Measurements from ENCODE around the gene VPS26A. TPM values are rescaled to one million over a fixed set of nuclear protein-coding genes. Genes with fewer than 3 reads are reported as not detected.

VPS26A gene
- total RNA-seq, 1 experiment from 2014 or later, result 90.0 TPM

- POLR2A ChIA-PET (ENCODE audit: unreplicated experiment), result interaction anchor here (0.6 kb wide), 1 partner anchor 462 kb away, joined by 3 read pairs; no protein-coding TSS in a partner anchor
- H4K20me1 ChIP-seq (ENCODE audit: insufficient read depth), result peaks cover 15% of the 10 kb centered on the region
- no peak for DNase-seq
- H3F3A ChIP-seq (ENCODE audit: insufficient read depth, low read depth), result peaks cover 13% of the 10 kb centered on the region; the same call in 1 of the 2 replicates
- 0 out of 2 replicates have a peak, but pooled peaks cover 8% of the 10 kb centered on the region for H3K36me3 ChIP-seq (ENCODE audit: low read depth)
- H3K4me1 ChIP-seq (replicated peaks; ENCODE audit: insufficient read depth), result no peaks in the 10 kb centered on the region
- 0 out of 2 replicates have a peak overlapping the region, but pooled peaks have one; percentile 1 for H3K27ac ChIP-seq
- no TSS peak for BruUV-seq (replicated peaks)
- H3K9me2 ChIP-seq (ENCODE audit: insufficient read depth), result no peaks in the 10 kb centered on the region; the same call in 1 of the 2 replicates
- peaks cover 74% of the 10 kb centered on the region for H3K79me2 ChIP-seq (ENCODE audit: low read depth)
- TF ChIP-seq, protein P1, sequence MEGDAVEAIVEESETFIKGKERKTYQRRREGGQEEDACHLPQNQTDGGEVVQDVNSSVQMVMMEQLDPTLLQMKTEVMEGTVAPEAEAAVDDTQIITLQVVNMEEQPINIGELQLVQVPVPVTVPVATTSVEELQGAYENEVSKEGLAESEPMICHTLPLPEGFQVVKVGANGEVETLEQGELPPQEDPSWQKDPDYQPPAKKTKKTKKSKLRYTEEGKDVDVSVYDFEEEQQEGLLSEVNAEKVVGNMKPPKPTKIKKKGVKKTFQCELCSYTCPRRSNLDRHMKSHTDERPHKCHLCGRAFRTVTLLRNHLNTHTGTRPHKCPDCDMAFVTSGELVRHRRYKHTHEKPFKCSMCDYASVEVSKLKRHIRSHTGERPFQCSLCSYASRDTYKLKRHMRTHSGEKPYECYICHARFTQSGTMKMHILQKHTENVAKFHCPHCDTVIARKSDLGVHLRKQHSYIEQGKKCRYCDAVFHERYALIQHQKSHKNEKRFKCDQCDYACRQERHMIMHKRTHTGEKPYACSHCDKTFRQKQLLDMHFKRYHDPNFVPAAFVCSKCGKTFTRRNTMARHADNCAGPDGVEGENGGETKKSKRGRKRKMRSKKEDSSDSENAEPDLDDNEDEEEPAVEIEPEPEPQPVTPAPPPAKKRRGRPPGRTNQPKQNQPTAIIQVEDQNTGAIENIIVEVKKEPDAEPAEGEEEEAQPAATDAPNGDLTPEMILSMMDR (conservative IDR thresholded peaks at IDR 0.05), result no peak
- TF ChIP-seq EZH2 (IDR thresholded peaks at IDR 0.05; ENCODE audit: low read depth), result no peak
- H3K4me3 ChIP-seq, result no peak overlapping the region
- H3K27me3 ChIP-seq (ENCODE audit: insufficient read depth, low read depth), result no peaks in the 10 kb centered on the region
- H2AFZ ChIP-seq, result no peak overlapping the region
- intact Hi-C loops (cut with micrococcal nuclease; ENCODE audit: unreplicated experiment), result no loop called here
- CTCF ChIA-PET, result no interaction called here
- no peaks in the 10 kb centered on the region for H3K9me3 ChIP-seq (ENCODE audit: insufficient read depth, low read depth)
- no peak overlapping the region for H3K4me2 ChIP-seq
Measured at GRCh38 chr10:69142983-69143382, 19.0 kb downstream of the VPS26A start.

GRCh38 chr10:69145329-69145728 lies 21.4 kb downstream of the VPS26A start:
- no peak for DNase-seq
- H3F3A ChIP-seq (ENCODE audit: insufficient read depth, low read depth), result peaks cover 16% of the 10 kb centered on the region
- H3K27me3 ChIP-seq (ENCODE audit: insufficient read depth, low read depth), result no peaks in the 10 kb centered on the region
- H3K4me1 ChIP-seq (replicated peaks; ENCODE audit: insufficient read depth), result no peaks in the 10 kb centered on the region
- H3K9me3 ChIP-seq (ENCODE audit: insufficient read depth, low read depth), result no peaks in the 10 kb centered on the region
- TF ChIP-seq EZH2 (IDR thresholded peaks at IDR 0.05; ENCODE audit: low read depth), result no peak
- TF ChIP-seq, protein P1 (conservative IDR thresholded peaks at IDR 0.05), result no peak
- no peaks in the 10 kb centered on the region for H3K9me2 ChIP-seq (ENCODE audit: insufficient read depth)
- no peak overlapping the region for H3K27ac ChIP-seq
- no TSS peak for BruUV-seq (replicated peaks)
- H3K79me2 ChIP-seq (ENCODE audit: low read depth), result peaks cover 58% of the 10 kb centered on the region
- H3K4me2 ChIP-seq, result no peak overlapping the region
- no peak overlapping the region for H2AFZ ChIP-seq
- H4K20me1 ChIP-seq (ENCODE audit: insufficient read depth), result peaks cover 27% of the 10 kb centered on the region
- CTCF ChIA-PET, result no interaction called here
- H3K36me3 ChIP-seq (ENCODE audit: low read depth), result 0 out of 2 replicates have a peak, but pooled peaks cover 8% of the 10 kb centered on the region
- intact Hi-C loops (cut with micrococcal nuclease; ENCODE audit: unreplicated experiment), result no loop called here
- POLR2A ChIA-PET (ENCODE audit: unreplicated experiment), result no interaction called here
- no peak overlapping the region for H3K4me3 ChIP-seq

DNA sequence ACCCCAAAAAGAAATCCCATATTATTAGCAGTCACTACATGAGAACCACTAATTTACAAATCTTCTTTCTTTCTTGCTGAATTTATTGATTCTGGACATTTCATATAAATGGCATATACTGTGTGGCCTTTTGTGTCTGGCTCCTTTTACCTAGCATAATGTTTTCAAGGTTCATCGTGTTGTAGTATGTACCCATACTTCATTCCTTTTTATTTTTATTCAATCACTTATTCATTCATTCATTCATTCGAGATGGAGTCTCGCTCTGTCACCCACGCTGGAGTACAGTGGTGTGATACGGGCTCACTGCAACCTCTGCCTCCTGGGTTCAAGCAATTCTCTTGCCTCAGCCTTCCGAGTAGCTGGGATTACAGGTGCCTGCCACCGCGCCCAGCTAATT lies 21.9 kb downstream of the VPS26A start:
- H3K27ac ChIP-seq, result no peak overlapping the region
- H2AFZ ChIP-seq, result no peak overlapping the region
- H3K36me3 ChIP-seq (ENCODE audit: low read depth), result 0 out of 2 replicates have a peak, but pooled peaks cover 8% of the 10 kb centered on the region
- ChIA-PET POLR2A (ENCODE audit: unreplicated experiment) (no interaction called here), CTCF (no interaction called here)
- no peak for DNase-seq
- no peaks in the 10 kb centered on the region for H3K9me3 ChIP-seq (ENCODE audit: insufficient read depth, low read depth)
- no peak overlapping the region for H3K4me2 ChIP-seq
- H3K4me3 ChIP-seq, result no peak overlapping the region
- H4K20me1 ChIP-seq (ENCODE audit: insufficient read depth), result peaks cover 30% of the 10 kb centered on the region; the same call in 1 of the 2 replicates
- peaks cover 18% of the 10 kb centered on the region for H3F3A ChIP-seq (ENCODE audit: insufficient read depth, low read depth)
- no peaks in the 10 kb centered on the region for H3K4me1 ChIP-seq (replicated peaks; ENCODE audit: insufficient read depth)
- BruUV-seq (replicated peaks), result no TSS peak
- intact Hi-C loops (cut with micrococcal nuclease; ENCODE audit: unreplicated experiment), result no loop called here
- peaks cover 52% of the 10 kb centered on the region for H3K79me2 ChIP-seq (ENCODE audit: low read depth)
- TF ChIP-seq EZH2 (IDR thresholded peaks at IDR 0.05; ENCODE audit: low read depth), result no peak
- TF ChIP-seq, protein P1 (conservative IDR thresholded peaks at IDR 0.05), result no peak
- H3K9me2 ChIP-seq (ENCODE audit: insufficient read depth), result no peaks in the 10 kb centered on the region
- H3K27me3 ChIP-seq (ENCODE audit: insufficient read depth, low read depth), result no peaks in the 10 kb centered on the region
